Measurements from ENCODE around the gene TBC1D5.

TBC1D5 gene

GRCh38 chr3:17372362-17373210, 369.8 kb downstream of the TBC1D5 start:
- no peak overlapping the region for H3K4me3 ChIP-seq (ENCODE audit: low read depth, low read length)
- DNase-seq (ENCODE audit: low read depth): no peak
- TF ChIP-seq CTCF (IDR thresholded peaks at IDR 0.05; ENCODE audit: low read depth, low read length) (no peak), MAX (IDR thresholded peaks at IDR 0.05; ENCODE audit: low read depth, low read length) (no peak), POLR2A (IDR thresholded peaks at IDR 0.05; ENCODE audit: extremely low read depth, insufficient read length) (no peak), MYC (IDR thresholded peaks at IDR 0.05; ENCODE audit: low read depth, low read length) (no peak)

- H3K4me3 ChIP-seq (ENCODE audit: low read depth, low read length): no peak overlapping the region
- DNase-seq (ENCODE audit: low read depth): no peak
- no peak for TF ChIP-seq CTCF (IDR thresholded peaks at IDR 0.05; ENCODE audit: low read depth, low read length)
- TF ChIP-seq MYC (IDR thresholded peaks at IDR 0.05; ENCODE audit: low read depth, low read length): no peak
- no peak for TF ChIP-seq POLR2A (IDR thresholded peaks at IDR 0.05; ENCODE audit: extremely low read depth, insufficient read length)
- TF ChIP-seq MAX (IDR thresholded peaks at IDR 0.05; ENCODE audit: low read depth, low read length): no peak
These were observed 372.5 kb downstream of the TBC1D5 start for GRCh38 chr3:17369973-17370372.

- no peak overlapping the region for H3K4me3 ChIP-seq (ENCODE audit: low read depth, low read length)
- TF ChIP-seq MAX (IDR thresholded peaks at IDR 0.05; ENCODE audit: low read depth, low read length): no peak
- no peak for TF ChIP-seq CTCF (IDR thresholded peaks at IDR 0.05; ENCODE audit: low read depth, low read length)
- TF ChIP-seq POLR2A (IDR thresholded peaks at IDR 0.05; ENCODE audit: extremely low read depth, insufficient read length): no peak
- no peak for TF ChIP-seq MYC (IDR thresholded peaks at IDR 0.05; ENCODE audit: low read depth, low read length)
- DNase-seq (ENCODE audit: low read depth): no peak
These were observed 375.3 kb downstream of the TBC1D5 start for GRCh38 chr3:17367171-17367570.

- H3K4me3 ChIP-seq (ENCODE audit: low read depth, low read length): no peak overlapping the region
- no peak for TF ChIP-seq CTCF (IDR thresholded peaks at IDR 0.05; ENCODE audit: low read depth, low read length)
- TF ChIP-seq MAX (IDR thresholded peaks at IDR 0.05; ENCODE audit: low read depth, low read length): no peak
- no peak for TF ChIP-seq MYC (IDR thresholded peaks at IDR 0.05; ENCODE audit: low read depth, low read length)
- TF ChIP-seq POLR2A (IDR thresholded peaks at IDR 0.05; ENCODE audit: extremely low read depth, insufficient read length): no peak
- no peak for DNase-seq (ENCODE audit: low read depth)
These were observed 381.4 kb downstream of the TBC1D5 start for GRCh38 chr3:17360991-17361390.

GRCh38 chr3:17359911-17360310, 382.5 kb downstream of the TBC1D5 start:
- no peak for DNase-seq (ENCODE audit: low read depth)
- TF ChIP-seq CTCF (IDR thresholded peaks at IDR 0.05; ENCODE audit: low read depth, low read length) (no peak), MYC (IDR thresholded peaks at IDR 0.05; ENCODE audit: low read depth, low read length) (no peak), MAX (IDR thresholded peaks at IDR 0.05; ENCODE audit: low read depth, low read length) (no peak)
- H3K4me3 ChIP-seq (ENCODE audit: low read depth, low read length): no peak overlapping the region

Data from NB4 (cell line).